ENCODE data around the gene SNRK. TPM values are rescaled to one million over a fixed set of nuclear protein-coding genes. Genes with fewer than 3 reads are reported as not detected.

Gene SNRK
- total RNA-seq, 1 experiment from 2014 or later: 16.6 TPM

DNA sequence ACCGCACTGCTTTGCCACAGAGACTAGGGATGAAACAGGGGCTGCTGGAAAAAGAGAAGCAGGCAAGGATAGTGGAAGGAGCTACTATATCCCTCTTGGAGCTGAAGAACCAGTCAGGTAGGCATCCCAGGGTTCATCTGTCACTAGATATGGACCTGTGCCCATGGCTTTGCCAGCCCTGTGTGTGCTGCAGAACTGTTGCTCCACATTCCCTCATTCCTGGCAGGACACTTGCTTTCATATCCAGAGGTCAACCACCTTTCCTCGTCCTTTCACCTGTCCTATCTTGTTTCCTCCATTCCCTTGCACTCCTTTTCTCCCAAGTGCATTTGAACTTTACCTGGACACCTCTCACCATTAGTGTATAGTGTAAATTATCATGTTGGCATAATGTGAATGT is 12.0 kb downstream of the SNRK start:
- Mint-ChIP-seq H3K27ac (ENCODE audit: low read depth, unreplicated experiment) (no peak overlapping the region), H3K9me3 (ENCODE audit: unreplicated experiment) (no peaks in the 10 kb centered on the region), H3K27me3 (ENCODE audit: insufficient read depth, unreplicated experiment) (no peaks in the 10 kb centered on the region), H3K4me3 (ENCODE audit: unreplicated experiment) (no peak overlapping the region), H3K4me1 (ENCODE audit: insufficient read depth, unreplicated experiment) (peaks cover 19% of the 10 kb centered on the region), H3K36me3 (ENCODE audit: insufficient read depth, unreplicated experiment) (peaks cover 13% of the 10 kb centered on the region)
- intact Hi-C loops (cut with micrococcal nuclease): no loop called here
- TF ChIP-seq, protein P1, sequence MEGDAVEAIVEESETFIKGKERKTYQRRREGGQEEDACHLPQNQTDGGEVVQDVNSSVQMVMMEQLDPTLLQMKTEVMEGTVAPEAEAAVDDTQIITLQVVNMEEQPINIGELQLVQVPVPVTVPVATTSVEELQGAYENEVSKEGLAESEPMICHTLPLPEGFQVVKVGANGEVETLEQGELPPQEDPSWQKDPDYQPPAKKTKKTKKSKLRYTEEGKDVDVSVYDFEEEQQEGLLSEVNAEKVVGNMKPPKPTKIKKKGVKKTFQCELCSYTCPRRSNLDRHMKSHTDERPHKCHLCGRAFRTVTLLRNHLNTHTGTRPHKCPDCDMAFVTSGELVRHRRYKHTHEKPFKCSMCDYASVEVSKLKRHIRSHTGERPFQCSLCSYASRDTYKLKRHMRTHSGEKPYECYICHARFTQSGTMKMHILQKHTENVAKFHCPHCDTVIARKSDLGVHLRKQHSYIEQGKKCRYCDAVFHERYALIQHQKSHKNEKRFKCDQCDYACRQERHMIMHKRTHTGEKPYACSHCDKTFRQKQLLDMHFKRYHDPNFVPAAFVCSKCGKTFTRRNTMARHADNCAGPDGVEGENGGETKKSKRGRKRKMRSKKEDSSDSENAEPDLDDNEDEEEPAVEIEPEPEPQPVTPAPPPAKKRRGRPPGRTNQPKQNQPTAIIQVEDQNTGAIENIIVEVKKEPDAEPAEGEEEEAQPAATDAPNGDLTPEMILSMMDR (IDR thresholded peaks at IDR 0.05; ENCODE audit: unreplicated experiment): no peak
- ChIA-PET CTCF (interaction anchor here (0.6 to 2.1 kb wide), 2 partner anchors 204 to 336 kb away, joined by 3 to 4 read pairs; no protein-coding TSS in a partner anchor), POLR2A (interaction anchor here (1.1 to 3.9 kb wide), 2 partner anchors 12 to 38 kb away, joined by 3 to 33 read pairs; partner anchors contain the start of gene SNRK)
- no peak for DNase-seq (ENCODE audit: unreplicated experiment)
- BruUV-seq (replicated peaks): no TSS peak

DNA sequence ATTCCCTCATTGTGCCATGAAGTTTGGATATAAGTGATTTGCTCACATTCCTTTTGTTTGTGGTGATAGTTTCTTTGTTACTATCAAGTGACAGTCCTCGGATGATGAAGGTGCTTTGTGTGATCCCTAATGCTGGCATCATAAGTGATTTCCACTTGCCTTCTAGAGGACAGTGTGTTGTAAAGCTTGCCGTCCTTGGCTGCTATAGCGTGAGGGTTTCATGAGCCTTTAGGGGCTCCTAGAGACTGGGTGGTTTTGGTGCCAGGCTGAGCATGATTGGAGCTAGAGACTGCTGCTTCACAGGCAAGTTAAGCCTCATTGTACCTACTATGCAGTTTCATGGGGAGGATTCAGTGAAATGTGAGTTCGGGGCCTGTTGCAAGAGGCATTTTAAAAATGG is 12.4 kb downstream of the SNRK start:
- intact Hi-C loops (cut with micrococcal nuclease): no loop called here
- Mint-ChIP-seq H3K9me3 (ENCODE audit: unreplicated experiment) (no peaks in the 10 kb centered on the region), H3K36me3 (ENCODE audit: insufficient read depth, unreplicated experiment) (peaks cover 17% of the 10 kb centered on the region), H3K4me3 (ENCODE audit: unreplicated experiment) (no peak overlapping the region), H3K27ac (ENCODE audit: low read depth, unreplicated experiment) (peak overlapping the region; percentile 44), H3K4me1 (ENCODE audit: insufficient read depth, unreplicated experiment) (peaks cover 19% of the 10 kb centered on the region), H3K27me3 (ENCODE audit: insufficient read depth, unreplicated experiment) (no peaks in the 10 kb centered on the region)
- TF ChIP-seq, protein P1 (IDR thresholded peaks at IDR 0.05; ENCODE audit: unreplicated experiment): no peak
- ChIA-PET POLR2A (interaction anchor here (1.1 to 3.9 kb wide), 2 partner anchors 12 to 39 kb away, joined by 3 to 33 read pairs; partner anchors contain the start of gene SNRK), CTCF (no interaction called here)
- DNase-seq (ENCODE audit: unreplicated experiment): no peak
- BruUV-seq (replicated peaks): no TSS peak

DNA sequence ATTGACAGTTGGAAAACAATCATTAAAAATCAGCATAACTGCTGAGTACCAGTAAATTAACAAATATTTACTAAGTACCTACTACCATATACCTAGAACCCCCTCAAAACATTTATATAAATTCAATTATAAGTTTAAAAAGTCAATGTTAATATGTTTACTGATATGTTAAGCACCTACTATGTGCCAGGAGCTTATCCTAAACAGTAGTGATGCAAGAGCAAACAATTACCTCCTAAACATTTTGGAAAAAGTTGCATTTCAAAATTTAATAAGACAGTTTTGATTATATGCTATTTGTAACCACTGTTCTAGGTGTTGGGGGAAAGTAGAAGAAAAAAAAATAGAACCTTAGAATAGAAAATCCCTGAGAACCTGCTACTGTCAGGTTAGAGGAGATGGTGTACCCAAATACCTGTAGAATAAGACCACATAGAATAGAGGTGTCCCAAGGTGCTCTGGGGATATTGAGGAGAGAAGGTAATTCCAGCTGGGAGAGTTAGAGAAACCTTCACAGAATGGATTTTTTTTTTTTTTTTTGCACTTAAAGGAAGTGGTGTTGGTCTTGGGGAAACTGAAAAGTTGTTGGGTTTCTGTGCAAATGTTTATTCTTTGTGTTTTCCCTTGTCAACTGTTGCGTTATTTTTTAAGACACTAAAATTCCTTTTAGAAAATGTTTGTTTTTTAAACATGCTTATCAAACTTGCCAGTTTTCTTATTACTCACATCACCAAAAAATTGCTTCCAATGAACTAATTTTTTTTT is 16.0 kb downstream of the SNRK start:
- intact Hi-C loops (cut with micrococcal nuclease): no loop called here
- no peak overlapping the region for H3K4me3 Mint-ChIP-seq (ENCODE audit: unreplicated experiment)
- peaks cover 9% of the 10 kb centered on the region for H3K4me1 Mint-ChIP-seq (ENCODE audit: insufficient read depth, unreplicated experiment)
- ChIA-PET CTCF (interaction anchor here (0.6 kb wide), 1 partner anchor 18 kb away, joined by 3 read pairs; no protein-coding TSS in a partner anchor), POLR2A (interaction anchor here (0.7 to 0.9 kb wide), 2 partner anchors 15 to 262 kb away, joined by 3 read pairs; no protein-coding TSS in a partner anchor)
- DNase-seq (ENCODE audit: unreplicated experiment): no peak
- TF ChIP-seq, protein P1 (IDR thresholded peaks at IDR 0.05; ENCODE audit: unreplicated experiment): no peak
- no peaks in the 10 kb centered on the region for H3K9me3 Mint-ChIP-seq (ENCODE audit: unreplicated experiment)
- peaks cover 36% of the 10 kb centered on the region for H3K36me3 Mint-ChIP-seq (ENCODE audit: insufficient read depth, unreplicated experiment)
- no TSS peak for BruUV-seq (replicated peaks)
- H3K27ac Mint-ChIP-seq (ENCODE audit: low read depth, unreplicated experiment): no peak overlapping the region
- H3K27me3 Mint-ChIP-seq (ENCODE audit: insufficient read depth, unreplicated experiment): no peaks in the 10 kb centered on the region

DNA sequence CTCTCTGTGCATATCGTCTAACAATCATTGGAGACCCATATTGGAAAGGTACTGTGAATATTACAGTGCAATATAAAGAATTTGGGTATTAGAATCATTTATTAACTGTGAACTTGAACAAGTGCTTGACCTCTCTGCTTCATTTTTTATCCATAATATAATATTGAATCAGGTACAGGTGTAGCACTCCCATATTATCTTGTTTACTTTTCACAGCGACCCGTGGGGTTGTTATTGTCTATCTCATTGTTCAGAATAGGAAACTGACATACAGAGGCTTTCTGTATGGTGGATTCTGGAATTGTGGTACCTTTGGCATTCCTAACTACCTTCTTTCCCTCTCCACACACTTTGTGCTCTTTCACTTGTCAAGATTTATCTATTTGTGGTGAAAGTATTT is 17.8 kb downstream of the SNRK start:
- Mint-ChIP-seq H3K27ac (ENCODE audit: low read depth, unreplicated experiment) (no peak overlapping the region), H3K4me3 (ENCODE audit: unreplicated experiment) (no peak overlapping the region), H3K27me3 (ENCODE audit: insufficient read depth, unreplicated experiment) (no peaks in the 10 kb centered on the region), H3K9me3 (ENCODE audit: unreplicated experiment) (no peaks in the 10 kb centered on the region), H3K36me3 (ENCODE audit: insufficient read depth, unreplicated experiment) (peaks cover 36% of the 10 kb centered on the region), H3K4me1 (ENCODE audit: insufficient read depth, unreplicated experiment) (no peaks in the 10 kb centered on the region)
- CTCF ChIA-PET: no interaction called here
- no peak for DNase-seq (ENCODE audit: unreplicated experiment)
- POLR2A ChIA-PET: interaction anchor here (0.6 to 1.1 kb wide), 2 partner anchors 10 to 49 kb away, joined by 3 read pairs; no protein-coding TSS in a partner anchor
- intact Hi-C loops (cut with micrococcal nuclease): no loop called here
- TF ChIP-seq, protein P1 (IDR thresholded peaks at IDR 0.05; ENCODE audit: unreplicated experiment): no peak
- no TSS peak for BruUV-seq (replicated peaks)
